Activated CD4-positive, alpha-beta T cell treated with anti-CD3 and anti-CD28 coated beads, Interleukin-2, amount 50 U/mL, for 1 hour (primary cell): ENCODE results near the gene CRLF1.

Source experiments
- DNase-seq: peaks from one replicate; pipeline ENCODE4 v3.0.0-alpha.2; 2020

Gene CRLF1

GRCh38 chr19:18590273-18591272 lies 16.0 kb downstream of the CRLF1 start:
- DNase-seq = no peak

GRCh38 chr19:18589380-18590272 lies 17.0 kb downstream of the CRLF1 start:
- peak; percentile 68 for DNase-seq

DNA sequence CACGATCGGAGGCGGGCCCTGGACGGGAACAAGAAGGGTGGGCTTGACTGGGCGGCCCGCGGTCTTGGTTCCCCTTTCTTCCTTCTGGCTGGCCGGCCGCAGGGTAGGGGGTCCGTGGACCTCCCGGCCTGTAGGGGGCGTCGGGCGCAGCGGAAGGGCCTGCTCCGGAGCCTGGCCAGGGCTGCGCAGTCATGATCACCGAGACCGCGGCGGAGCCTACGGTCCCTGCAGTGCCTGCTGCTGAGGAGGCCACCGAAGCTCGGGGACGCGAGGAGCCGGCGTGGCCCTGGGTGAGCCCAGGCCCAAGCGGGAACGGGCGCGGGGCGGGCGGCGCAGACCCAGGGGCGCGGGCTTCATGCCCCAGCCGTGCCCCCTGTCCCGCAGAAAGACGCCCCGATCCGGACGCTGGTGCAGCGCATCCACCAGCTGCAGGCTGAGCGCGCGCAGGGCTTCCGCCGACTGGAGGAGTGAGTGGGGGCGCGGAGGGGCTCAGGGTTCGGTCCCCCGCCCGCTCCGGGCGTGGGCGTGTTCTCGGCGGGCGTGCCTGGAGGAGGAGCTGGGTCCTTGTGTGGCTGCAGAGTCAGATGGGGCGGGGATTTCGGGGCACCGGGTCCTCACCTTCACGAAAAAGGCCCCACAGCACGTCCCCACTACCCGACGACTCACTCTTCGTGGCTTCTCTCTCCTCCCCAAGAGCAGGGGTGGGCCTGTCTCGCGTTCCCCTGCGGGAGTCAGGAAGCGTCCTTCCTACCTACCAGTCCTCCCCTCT lies 17.8 kb downstream of the CRLF1 start, which contains the start of gene REX1BD:
REX1BD (plus strand) TSS at position 188 of the 769 bp plus-strand sequence; CDS start at position 192, 4 bp downstream.
- peak; percentile 84 for DNase-seq

- no peak for DNase-seq
These were observed 18.5 kb downstream of the CRLF1 start for GRCh38 chr19:18587962-18588610.

DNA sequence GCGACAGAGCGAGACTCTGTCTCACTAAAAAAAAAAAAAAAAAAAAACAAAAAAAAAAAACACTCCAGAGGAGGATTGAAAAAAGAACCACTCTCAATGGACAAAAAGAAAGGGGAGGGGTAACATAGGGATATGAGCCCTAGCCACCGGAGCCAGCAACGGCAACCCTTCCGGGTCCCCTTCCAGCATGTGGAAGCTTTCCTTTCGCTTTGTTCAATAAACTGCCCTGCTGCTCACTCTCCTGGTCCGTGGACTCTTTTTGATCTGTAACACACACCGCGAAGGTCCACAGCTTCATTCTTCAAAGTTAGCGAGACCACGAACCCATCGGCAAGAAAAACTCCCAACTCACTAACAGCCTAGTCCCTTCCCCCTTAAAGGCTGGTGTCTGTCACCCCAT lies 19.0 kb downstream of the CRLF1 start:
- no peak for DNase-seq

GRCh38 chr19:18586306-18586705 lies 20.3 kb downstream of the CRLF1 start:
- no peak for DNase-seq

GRCh38 chr19:18580311-18580710 lies 26.3 kb downstream of the CRLF1 start:
- no peak for DNase-seq

DNA sequence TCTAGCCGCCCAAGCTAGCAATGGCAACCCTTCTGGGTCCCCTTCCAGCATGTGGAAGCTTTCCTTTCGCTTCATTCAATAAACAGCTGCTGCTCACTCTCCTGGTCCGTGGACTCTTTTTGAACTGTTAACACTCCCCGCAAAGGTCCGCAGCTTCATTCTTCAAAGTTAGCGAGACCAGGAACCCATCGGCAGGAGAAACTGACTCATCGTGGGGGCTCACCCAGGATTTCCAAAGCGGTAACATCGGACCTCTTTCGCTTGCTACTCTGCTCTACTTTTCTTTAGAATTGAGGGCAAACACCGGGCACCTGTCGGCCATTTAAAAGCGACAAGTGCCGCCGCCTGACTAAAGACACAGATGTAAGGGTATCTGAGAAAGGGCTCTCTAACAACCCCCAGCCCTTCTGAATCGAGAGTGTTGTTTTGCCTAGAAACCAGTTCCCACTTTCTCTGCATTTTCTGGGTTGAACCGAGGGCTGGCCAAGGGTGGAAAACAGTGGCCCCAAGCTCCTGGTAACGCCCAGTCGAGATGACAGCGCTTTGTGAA lies 29.2 kb downstream of the CRLF1 start:
- DNase-seq = no peak

GRCh38 chr19:18576383-18576782 lies 30.2 kb downstream of the CRLF1 start:
- DNase-seq = no peak

DNA sequence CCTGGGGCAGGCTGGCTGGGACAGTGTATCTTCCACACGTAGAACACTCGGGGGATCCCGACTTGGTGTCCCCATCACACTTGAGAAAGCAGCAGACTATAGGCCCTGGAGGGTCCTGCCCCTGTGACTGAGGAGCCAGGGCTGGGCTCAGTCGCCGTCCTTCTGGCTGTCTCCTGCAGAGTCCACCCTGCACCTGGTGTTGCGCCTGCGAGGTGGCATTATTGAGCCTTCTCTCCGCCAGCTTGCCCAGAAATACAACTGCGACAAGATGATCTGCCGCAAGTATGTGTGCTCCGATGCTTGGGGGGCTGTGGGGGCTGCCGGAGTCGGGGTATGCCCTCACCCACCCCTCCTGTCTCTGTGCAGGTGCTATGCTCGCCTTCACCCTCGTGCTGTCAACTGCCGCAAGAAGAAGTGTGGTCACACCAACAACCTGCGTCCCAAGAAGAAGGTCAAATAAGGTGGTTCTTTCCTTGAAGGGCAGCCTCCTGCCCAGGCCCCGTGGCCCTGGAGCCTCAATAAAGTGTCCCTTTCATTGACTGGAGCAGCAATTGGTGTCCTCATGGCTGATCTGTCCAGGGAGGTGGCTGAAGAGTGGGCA lies 31.8 kb downstream of the CRLF1 start:
- DNase-seq = no peak

- DNase-seq = peak; percentile 99
These were observed 34.8 kb downstream of the CRLF1 start, which contains the start of gene UBA52 for GRCh38 chr19:18571564-18572344. Gene UBA52 (plus strand): TSS chr19:18571857. CDS start chr19:18573301, 1,444 bp downstream.

GRCh38 chr19:18568367-18568766 lies 38.2 kb downstream of the CRLF1 start:
- no peak for DNase-seq

DNA sequence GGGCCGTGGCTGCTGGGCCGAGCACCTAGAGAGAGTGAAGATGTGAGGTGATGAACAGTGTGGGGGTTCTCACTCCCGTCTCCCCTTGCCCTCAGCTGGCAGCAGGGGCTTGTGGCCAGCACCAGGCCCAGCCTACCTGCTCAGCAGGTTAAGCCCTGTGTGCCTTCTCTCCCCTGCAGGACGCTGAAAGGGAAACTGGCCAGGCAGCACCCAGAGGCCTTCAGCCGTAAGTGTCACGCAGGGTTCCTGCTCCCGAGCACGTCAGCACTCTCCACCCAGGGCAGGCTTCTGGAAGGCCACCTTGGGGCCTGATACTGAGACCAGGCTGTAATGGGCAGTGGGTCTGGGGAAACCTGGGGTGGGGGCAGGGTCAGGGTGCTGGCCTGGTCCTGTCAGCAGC lies 39.6 kb downstream of the CRLF1 start:
- no peak for DNase-seq

- DNase-seq = no peak
These were observed 44.5 kb downstream of the CRLF1 start for GRCh38 chr19:18562086-18562485.

DNA sequence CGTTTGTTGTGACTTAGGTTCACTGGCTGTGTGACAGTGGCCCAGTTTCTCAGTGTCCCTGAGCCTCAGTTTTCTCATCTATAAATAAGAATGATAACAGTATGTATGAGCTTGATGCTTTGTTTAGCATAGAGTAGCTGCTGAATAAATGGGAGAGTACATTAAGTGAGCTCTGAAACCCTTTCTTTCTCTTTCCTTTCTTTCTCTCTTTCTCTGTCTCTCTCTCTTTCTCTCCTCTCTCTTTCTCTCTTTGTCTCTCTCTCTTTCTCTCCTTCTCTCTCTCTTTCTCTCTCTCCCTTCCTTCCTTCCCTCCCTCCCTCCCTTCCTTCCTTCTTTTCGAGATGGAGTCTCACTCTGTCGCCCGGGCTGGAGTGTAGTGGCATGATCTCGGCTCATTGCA lies 46.9 kb downstream of the CRLF1 start:
- no peak for DNase-seq

DNA sequence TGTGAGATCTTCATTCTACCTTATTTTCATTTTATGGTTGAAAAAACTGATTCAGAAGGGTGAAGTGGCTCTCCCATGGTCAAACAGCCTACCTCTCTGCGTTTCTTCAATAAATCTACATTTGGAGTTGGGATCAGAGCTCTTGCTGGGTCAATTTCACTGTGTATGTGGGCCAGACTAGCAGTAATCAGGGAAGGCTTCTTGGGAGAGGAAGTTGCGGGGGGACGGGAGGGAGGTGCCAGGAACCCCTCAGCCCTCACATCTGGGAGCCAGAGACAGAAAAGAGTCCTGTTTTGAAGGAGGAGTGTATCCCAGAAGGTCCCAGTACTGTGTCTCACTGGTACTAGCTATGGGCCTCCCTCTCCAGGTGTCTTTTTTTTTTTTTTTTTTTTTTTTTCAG lies 48.0 kb downstream of the CRLF1 start:
- no peak for DNase-seq

GRCh38 chr19:18558202-18558555 lies 48.4 kb downstream of the CRLF1 start:
- peak; percentile 7 for DNase-seq

- peak; percentile 97 for DNase-seq
These were observed 49.0 kb downstream of the CRLF1 start, which contains the start of gene KXD1 for GRCh38 chr19:18557411-18558201. Gene KXD1 (plus strand): TSS chr19:18557870. CDS start chr19:18562057, 4,187 bp downstream.

DNA sequence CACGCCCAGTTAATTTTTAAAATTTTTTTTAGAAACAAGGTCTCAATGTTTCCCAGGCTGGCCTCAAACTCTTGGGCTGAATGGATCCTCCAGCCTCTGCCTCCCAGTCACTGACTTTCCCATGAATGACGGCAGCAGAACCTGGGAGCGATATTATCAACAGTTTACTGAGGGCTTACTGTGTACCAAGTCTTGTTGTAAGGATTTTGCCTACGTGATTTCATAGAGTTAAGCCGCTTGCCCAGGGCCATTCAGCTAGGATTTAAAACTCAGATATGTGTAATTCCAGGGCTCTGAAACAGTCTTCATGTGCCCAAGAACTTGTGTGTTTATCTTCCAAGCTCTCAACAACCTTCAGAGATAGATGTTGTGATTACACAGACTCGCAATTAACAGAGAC lies 55.0 kb downstream of the CRLF1 start:
- DNase-seq = no peak
